PC-3 (cell line): Measurements from ENCODE around the gene FGF12. TPM values are rescaled to one million over a fixed set of nuclear protein-coding genes. Genes with fewer than 3 reads are reported as not detected.

Source experiments
- ATAC-seq: fragments of 200-7000 bp; cut with Tn5 transposase; 2 replicates; pipeline ENCODE4 v1.9.1; 2020; ENCODE audit warnings: mild to moderate bottlenecking, moderate library complexity
- BruUV-seq: library from RNA; stranded (reverse); fragments of 400-500 nt; replicated peaks from 2 replicates; lab custom pipeline; 2021; lab: Mats Ljungman, UMichigan
- CTCF ChIA-PET: fragments of 300-600 bp; sonication (Branson Sonifier 250); formaldehyde crosslinking; loops from one replicate; lab custom pipeline; 2022; ENCODE audit warnings: antibody characterized with exemption; lab: Charles Lee
- POLR2A ChIA-PET: fragments of 300-600 bp; sonication (Branson Sonifier 250); formaldehyde crosslinking; loops from one replicate; lab custom pipeline; 2022; ENCODE audit warnings: antibody characterized with exemption; ENCODE audit not compliant: unreplicated experiment; lab: Charles Lee
- DNase-seq: peaks from one replicate; pipeline ENCODE4 v3.0.0-alpha.2; 2015
- H2AFZ ChIP-seq: fragments of 300-600 bp; sonication (generic); 2 replicates; pipeline ENCODE4 v1.6.0; 2016; ENCODE audit warnings: antibody characterized with exemption, low read length
- H3F3A ChIP-seq: fragments of 300-600 bp; sonication (generic); one replicate; pipeline ENCODE4 v1.6.0; 2017; ENCODE audit warnings: antibody characterized with exemption, low read length, control low read depth, mild to moderate bottlenecking; ENCODE audit not compliant: unreplicated experiment
- H3K27ac ChIP-seq: fragments of 300-600 bp; sonication (generic); 2 replicates; pipeline ENCODE4 v1.5.1; 2016; ENCODE audit warnings: mild to moderate bottlenecking, low read length
- H3K27me3 ChIP-seq: fragments of 300-600 bp; sonication (generic); 2 replicates; pipeline ENCODE4 v1.6.1; 2016; ENCODE audit warnings: low read length, mixed read lengths
- H3K36me3 ChIP-seq: fragments of 300-600 bp; sonication (generic); 2 replicates; pipeline ENCODE4 v1.6.1; 2016; ENCODE audit warnings: low read depth, mixed run types, low read length, mixed read lengths
- H3K4me1 ChIP-seq: fragments of 300-600 bp; sonication (generic); 2 replicates; pipeline ENCODE4 v1.5.1; 2016; ENCODE audit warnings: low read length; ENCODE audit not compliant: insufficient read depth
- H3K4me2 ChIP-seq: fragments of 300-600 bp; sonication (generic); 2 replicates; pipeline ENCODE4 v1.6.0; 2016; ENCODE audit warnings: low read length
- H3K4me3 ChIP-seq: fragments of 300-600 bp; sonication (generic); 2 replicates; pipeline ENCODE4 v1.5.1; 2016; ENCODE audit warnings: mild to moderate bottlenecking, low read length, mixed read lengths
- H3K79me2 ChIP-seq: fragments of 300-600 bp; sonication (generic); 2 replicates; pipeline ENCODE4 v1.6.1; 2017; ENCODE audit warnings: low read length, mixed read lengths
- H3K9ac ChIP-seq: fragments of 300-600 bp; sonication (generic); 2 replicates; pipeline ENCODE4 v1.6.0; 2016; ENCODE audit warnings: mild to moderate bottlenecking, low read length
- H3K9me2 ChIP-seq: fragments of 300-600 bp; sonication (generic); replicated peaks from 2 replicates; pipeline ENCODE4 v1.6.1; 2016; ENCODE audit warnings: mixed run types, low read length, mixed read lengths
- H3K9me3 ChIP-seq: fragments of 300-600 bp; sonication (generic); 2 replicates; pipeline ENCODE4 v1.6.1; 2016; ENCODE audit warnings: low read length, mixed read lengths
- H4K20me1 ChIP-seq: fragments of 300-600 bp; sonication (generic); 2 replicates; pipeline ENCODE4 v1.6.1; 2016; ENCODE audit warnings: low read length, mixed read lengths
- EZH2 ChIP-seq: fragments of 300-600 bp; sonication (generic); IDR thresholded peaks from one replicate; pipeline ENCODE4 v1.6.1; 2017; ENCODE audit warnings: antibody characterized with exemption, mild to moderate bottlenecking, low read length; ENCODE audit not compliant: unreplicated experiment
- EZH2phosphoT487 ChIP-seq: fragments of 300-600 bp; sonication (generic); IDR thresholded peaks from 2 replicates; pipeline ENCODE4 v1.6.1; 2018; ENCODE audit warnings: mild to moderate bottlenecking, antibody characterized with exemption, low read length, borderline replicate concordance
- intact Hi-C: fragments of 100-400 bp; cut with micrococcal nuclease; formaldehyde crosslinking; loops from 2 replicates; pipeline ENCODE4 v1.9.0; 2023
- total RNA-seq: library from RNA; depleted of rRNA; stranded (reverse); fragments of >200 nt; gene quantifications from 2 replicates; pipeline ENCODE4 v1.2.3, GENCODE V29; 2014
- TF ChIP-seq, protein P1 (sequence below): fragments of 300-600 bp; sonication (generic); conservative IDR thresholded peaks from 2 replicates; pipeline ENCODE4 v1.5.1; 2017; ENCODE audit warnings: antibody characterized with exemption, low read depth, mild to moderate bottlenecking, low read length

The FGF12 gene
- total RNA-seq, 1 experiment from 2014 or later = not detected

DNA sequence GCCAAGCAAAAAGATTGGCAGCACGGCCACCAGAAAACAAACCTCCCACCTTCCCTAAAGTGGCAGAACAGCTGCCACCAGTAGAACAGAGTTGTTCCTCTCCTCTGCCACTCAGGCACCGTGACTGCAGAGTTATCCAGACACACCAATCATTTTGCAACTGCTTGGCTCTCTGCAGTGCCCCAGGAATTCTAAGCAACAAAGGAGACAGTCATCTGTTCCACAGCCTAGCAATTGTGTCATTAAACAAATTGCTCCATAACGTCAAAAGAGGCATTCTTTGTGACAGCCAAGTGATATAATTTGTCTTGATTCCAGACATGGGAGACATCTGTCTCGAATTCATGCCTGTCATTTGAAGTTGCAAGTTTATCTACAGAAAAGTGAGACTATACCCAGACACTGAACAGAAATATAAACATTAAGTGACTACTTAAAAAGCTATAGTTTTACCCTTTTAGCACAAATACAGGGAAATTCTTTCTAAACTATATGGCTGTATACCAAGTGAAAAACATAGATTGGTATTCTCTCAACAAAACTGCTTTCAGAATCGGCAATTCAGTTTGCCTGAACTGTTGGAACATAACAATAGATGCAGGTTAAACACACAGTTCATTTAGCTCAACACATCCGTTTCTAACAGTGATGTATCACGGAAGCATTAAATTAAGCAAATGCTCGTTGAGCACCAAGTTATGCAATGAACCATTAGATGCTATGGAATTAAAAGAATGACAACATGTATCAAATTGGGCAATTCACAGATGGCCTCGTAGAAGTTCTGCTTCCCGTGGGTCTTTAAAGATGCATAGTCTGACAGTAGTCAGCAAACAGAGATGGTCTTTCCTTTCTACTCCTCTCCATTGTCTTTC is 281.3 kb downstream of the FGF12 start:
- ChIA-PET POLR2A (no interaction called here), CTCF (no interaction called here)
- no peak for DNase-seq

DNA sequence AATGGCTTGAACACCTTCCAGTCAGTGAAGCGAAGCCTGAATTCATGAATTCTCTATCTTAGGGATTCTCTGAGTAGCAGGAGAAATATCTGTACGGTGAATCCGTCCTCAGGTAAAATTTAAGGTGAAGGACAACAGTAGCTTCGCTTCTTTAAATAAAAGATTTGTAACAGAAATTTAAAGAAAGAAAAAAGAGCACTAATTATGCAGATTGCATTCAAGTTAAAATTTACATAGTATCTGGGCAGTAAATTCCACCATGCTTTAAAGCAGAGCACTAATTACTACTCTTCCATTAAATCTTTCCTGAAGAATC is 282.6 kb downstream of the FGF12 start:
- Histone ChIP-seq H3K9ac (no peak overlapping the region), H3K4me3 (no peak overlapping the region), H3F3A (no peaks in the 10 kb centered on the region), H3K4me2 (no peak overlapping the region), H4K20me1 (no peaks in the 10 kb centered on the region), H3K9me3 (no peaks in the 10 kb centered on the region), H3K9me2 (no peaks in the 10 kb centered on the region), H3K36me3 (no peaks in the 10 kb centered on the region), H2AFZ (no peak overlapping the region), H3K27me3 (peaks cover 61% of the 10 kb centered on the region), H3K79me2 (no peaks in the 10 kb centered on the region), H3K4me1 (no peaks in the 10 kb centered on the region), H3K27ac (no peak overlapping the region)
- ChIA-PET POLR2A (no interaction called here), CTCF (interaction anchor here (0.5 to 1.1 kb wide), 6 partner anchors 11 to 983 kb away, joined by 3 to 5 read pairs (median 4); no protein-coding TSS in a partner anchor)
- ATAC-seq (no peak), DNase-seq (no peak)
- no TSS peak for BruUV-seq
- TF ChIP-seq, protein P1, sequence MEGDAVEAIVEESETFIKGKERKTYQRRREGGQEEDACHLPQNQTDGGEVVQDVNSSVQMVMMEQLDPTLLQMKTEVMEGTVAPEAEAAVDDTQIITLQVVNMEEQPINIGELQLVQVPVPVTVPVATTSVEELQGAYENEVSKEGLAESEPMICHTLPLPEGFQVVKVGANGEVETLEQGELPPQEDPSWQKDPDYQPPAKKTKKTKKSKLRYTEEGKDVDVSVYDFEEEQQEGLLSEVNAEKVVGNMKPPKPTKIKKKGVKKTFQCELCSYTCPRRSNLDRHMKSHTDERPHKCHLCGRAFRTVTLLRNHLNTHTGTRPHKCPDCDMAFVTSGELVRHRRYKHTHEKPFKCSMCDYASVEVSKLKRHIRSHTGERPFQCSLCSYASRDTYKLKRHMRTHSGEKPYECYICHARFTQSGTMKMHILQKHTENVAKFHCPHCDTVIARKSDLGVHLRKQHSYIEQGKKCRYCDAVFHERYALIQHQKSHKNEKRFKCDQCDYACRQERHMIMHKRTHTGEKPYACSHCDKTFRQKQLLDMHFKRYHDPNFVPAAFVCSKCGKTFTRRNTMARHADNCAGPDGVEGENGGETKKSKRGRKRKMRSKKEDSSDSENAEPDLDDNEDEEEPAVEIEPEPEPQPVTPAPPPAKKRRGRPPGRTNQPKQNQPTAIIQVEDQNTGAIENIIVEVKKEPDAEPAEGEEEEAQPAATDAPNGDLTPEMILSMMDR = no peak; the same call in 1 of the 2 replicates
- no peak for TF ChIP-seq EZH2
- TF ChIP-seq EZH2phosphoT487 = no peak
- intact Hi-C loops = loop anchor here (1.0 to 10.0 kb wide), 7 partner anchors 256 to 1743 kb away; no protein-coding TSS in a partner anchor

More for the DNA sequence above, 281.3 kb downstream of the FGF12 start:
- no peak for ATAC-seq
- H3K4me3 ChIP-seq = no peak overlapping the region
- H3K4me2 ChIP-seq = no peak overlapping the region
- H3K36me3 ChIP-seq = no peaks in the 10 kb centered on the region
- peaks cover 48% of the 10 kb centered on the region for H3K27me3 ChIP-seq
- BruUV-seq = no TSS peak
- no peak overlapping the region for H3K9ac ChIP-seq
- H3K79me2 ChIP-seq = no peaks in the 10 kb centered on the region
- no peaks in the 10 kb centered on the region for H4K20me1 ChIP-seq
- no peaks in the 10 kb centered on the region for H3K9me2 ChIP-seq
- H2AFZ ChIP-seq = no peak overlapping the region
- H3K27ac ChIP-seq = no peak overlapping the region
- no peaks in the 10 kb centered on the region for H3K4me1 ChIP-seq
- no peaks in the 10 kb centered on the region for H3F3A ChIP-seq
- TF ChIP-seq, protein P1 = no peak
- no peak for TF ChIP-seq EZH2
- no peak for TF ChIP-seq EZH2phosphoT487
- intact Hi-C loops = loop anchor here (10.0 kb wide), 1 partner anchor 1201 kb away; no protein-coding TSS in a partner anchor
- no peaks in the 10 kb centered on the region for H3K9me3 ChIP-seq
